GM19455 (cell line): ENCODE measurements around the gene CLDN14.
"Not testable (repeated sequence)": the region's sequence is repeated elsewhere in the genome, so short reads cannot be mapped to it uniquely, and the experiment has no call there.

Experiments
- ATAC-seq: cut with Tn5 transposase; IDR thresholded peaks from one replicate; pipeline ENCODE4 v1.9.1; 2021; ENCODE audit not compliant: unreplicated experiment

Gene CLDN14

GRCh38 chr21:36502365-36502764 is 22.4 kb upstream of the CLDN14 start:
- no peak for ATAC-seq

- no peak for ATAC-seq
Measured at GRCh38 chr21:36501589-36501892, 21.6 kb upstream of the CLDN14 start.

GRCh38 chr21:36499578-36500471 is 19.9 kb upstream of the CLDN14 start:
- no peak for ATAC-seq

GRCh38 chr21:36494557-36494956 is 14.6 kb upstream of the CLDN14 start:
- ATAC-seq: no peak

- ATAC-seq: no peak
Measured at GRCh38 chr21:36491209-36491910, 11.4 kb upstream of the CLDN14 start.

- no peak for ATAC-seq
Measured at GRCh38 chr21:36489776-36490165, 9.8 kb upstream of the CLDN14 start.

GRCh38 chr21:36489103-36489775 is 9.3 kb upstream of the CLDN14 start:
- ATAC-seq: no peak

GRCh38 chr21:36487641-36488307 is 7.9 kb upstream of the CLDN14 start:
- no peak for ATAC-seq

GRCh38 chr21:36486246-36486645 is 6.3 kb upstream of the CLDN14 start:
- no peak for ATAC-seq

GRCh38 chr21:36485476-36485875 is 5.6 kb upstream of the CLDN14 start:
- ATAC-seq: no peak

- ATAC-seq: no peak
Measured at GRCh38 chr21:36483095-36483494, 3.2 kb upstream of the CLDN14 start.

- no peak for ATAC-seq
Measured at GRCh38 chr21:36482673-36483072, 2.8 kb upstream of the CLDN14 start.

GRCh38 chr21:36482181-36482580 is 2.3 kb upstream of the CLDN14 start:
- no peak for ATAC-seq

GRCh38 chr21:36481639-36482038 is 1.7 kb upstream of the CLDN14 start:
- ATAC-seq: no peak

GRCh38 chr21:36480618-36481017 is 696 bp upstream of the CLDN14 start:
- no peak for ATAC-seq

GRCh38 chr21:36478941-36479340 is 981 bp downstream of the CLDN14 start:
- ATAC-seq: no peak

GRCh38 chr21:36478207-36478701 is 1.7 kb downstream of the CLDN14 start:
- no peak for ATAC-seq

GRCh38 chr21:36477559-36477958 is 2.4 kb downstream of the CLDN14 start:
- no peak for ATAC-seq

GRCh38 chr21:36477001-36477400 is 2.9 kb downstream of the CLDN14 start:
- ATAC-seq: no peak

- not testable (repeated sequence) for ATAC-seq
Measured at GRCh38 chr21:36476541-36476940, 3.4 kb downstream of the CLDN14 start.

GRCh38 chr21:36474591-36474990 is 5.3 kb downstream of the CLDN14 start:
- ATAC-seq: no peak
